KMS-11 (cell line): Measurements from ENCODE around the gene RAF1.

Source experiments
- H2AFZ ChIP-seq: fragments of 200-600 bp; sonication (generic); 2 replicates; pipeline ENCODE4 v1.6.1; 2016; ENCODE audit warnings: antibody characterized with exemption, mixed run types, low read depth
- H3K27ac ChIP-seq: fragments of 200-600 bp; sonication (generic); 2 replicates; pipeline ENCODE4 v1.6.1; 2016; ENCODE audit warnings: mild to moderate bottlenecking, mixed run types
- H3K27me3 ChIP-seq: fragments of 200-600 bp; sonication (generic); 2 replicates; pipeline ENCODE4 v1.6.1; 2017; ENCODE audit warnings: mild to moderate bottlenecking, low read depth, mixed run types, moderate library complexity; ENCODE audit not compliant: insufficient read depth
- H3K36me3 ChIP-seq: fragments of 200-600 bp; sonication (generic); 2 replicates; pipeline ENCODE4 v1.6.1; 2017; ENCODE audit warnings: mild to moderate bottlenecking, mixed run types; ENCODE audit not compliant: insufficient read depth
- H3K4me1 ChIP-seq: fragments of 200-600 bp; sonication (generic); 2 replicates; pipeline ENCODE4 v1.6.1; 2016; ENCODE audit warnings: mild to moderate bottlenecking, low read depth, mixed run types; ENCODE audit not compliant: poor library complexity, severe bottlenecking
- H3K4me2 ChIP-seq: fragments of 200-600 bp; sonication (generic); 2 replicates; pipeline ENCODE4 v1.7.0; 2016; ENCODE audit warnings: mild to moderate bottlenecking, mixed run types
- H3K4me3 ChIP-seq: fragments of 200-600 bp; sonication (generic); IDR thresholded peaks from 2 replicates; pipeline ENCODE4 v1.6.1; 2017; ENCODE audit warnings: low read depth, low read length, mixed read lengths; ENCODE audit not compliant: insufficient read depth
- H3K79me2 ChIP-seq: fragments of 200-600 bp; sonication (generic); 2 replicates; pipeline ENCODE4 v1.6.1; 2016; ENCODE audit warnings: low read depth, mixed run types; ENCODE audit not compliant: insufficient read depth
- H3K9ac ChIP-seq: fragments of 200-600 bp; sonication (generic); 2 replicates; pipeline ENCODE4 v1.6.1; 2016; ENCODE audit warnings: mild to moderate bottlenecking, mixed run types
- H4K20me1 ChIP-seq: fragments of 200-600 bp; sonication (generic); 2 replicates; pipeline ENCODE4 v1.6.1; 2016; ENCODE audit warnings: mild to moderate bottlenecking, mixed run types; ENCODE audit not compliant: insufficient read depth
- CTCF ChIP-seq: fragments of 200-600 bp; sonication (generic); conservative IDR thresholded peaks from 2 replicates; pipeline ENCODE4 v1.6.1; 2017; ENCODE audit warnings: low read depth, mild to moderate bottlenecking, antibody characterized with exemption, low read length, moderate library complexity, mixed read lengths

RAF1 gene

DNA sequence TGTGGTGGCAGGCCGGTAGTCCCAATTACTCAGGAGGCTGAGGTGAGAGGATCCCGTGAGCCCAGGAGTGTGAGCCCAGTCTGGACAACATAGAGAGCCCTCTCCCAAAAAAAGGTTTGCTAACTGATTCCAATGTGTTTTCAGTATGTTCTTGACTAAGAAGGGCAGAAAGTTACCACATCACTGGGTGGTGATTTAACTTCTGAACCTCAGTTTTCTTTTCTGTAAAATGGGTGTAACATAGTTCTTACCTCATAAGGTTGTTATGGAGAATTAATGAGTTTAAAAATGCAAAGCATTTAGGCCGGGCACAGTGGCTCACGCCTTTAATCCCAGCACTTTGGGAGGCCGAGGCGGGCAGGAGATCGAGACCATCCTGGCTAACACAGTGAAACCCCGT is 28.5 kb upstream of the RAF1 start:
- Histone ChIP-seq H3K27me3 (no peaks in the 10 kb centered on the region), H2AFZ (no peak overlapping the region), H3K4me2 (no peak overlapping the region), H3K9ac (no peak overlapping the region), H3K36me3 (no peaks in the 10 kb centered on the region), H3K4me3 (no peak overlapping the region), H3K27ac (no peak overlapping the region), H3K79me2 (no peaks in the 10 kb centered on the region), H3K4me1 (peaks cover 15% of the 10 kb centered on the region), H4K20me1 (no peaks in the 10 kb centered on the region)
- TF ChIP-seq CTCF = no peak

- no peaks in the 10 kb centered on the region for H3K36me3 ChIP-seq
- no peak overlapping the region for H3K4me3 ChIP-seq
- peaks cover 15% of the 10 kb centered on the region for H3K4me1 ChIP-seq
- no peak for TF ChIP-seq CTCF
- no peak overlapping the region for H3K27ac ChIP-seq
- 0 out of 2 replicates have a peak overlapping the region, but pooled peaks have one; percentile 39 for H3K4me2 ChIP-seq
- no peaks in the 10 kb centered on the region for H3K27me3 ChIP-seq
- no peaks in the 10 kb centered on the region for H3K79me2 ChIP-seq
- H2AFZ ChIP-seq = peak overlapping the region; percentile 22; the same call in 1 of the 2 replicates
- H3K9ac ChIP-seq = no peak overlapping the region
- no peaks in the 10 kb centered on the region for H4K20me1 ChIP-seq
Observed at GRCh38 chr3:12689997-12690711, 26.2 kb upstream of the RAF1 start.

DNA sequence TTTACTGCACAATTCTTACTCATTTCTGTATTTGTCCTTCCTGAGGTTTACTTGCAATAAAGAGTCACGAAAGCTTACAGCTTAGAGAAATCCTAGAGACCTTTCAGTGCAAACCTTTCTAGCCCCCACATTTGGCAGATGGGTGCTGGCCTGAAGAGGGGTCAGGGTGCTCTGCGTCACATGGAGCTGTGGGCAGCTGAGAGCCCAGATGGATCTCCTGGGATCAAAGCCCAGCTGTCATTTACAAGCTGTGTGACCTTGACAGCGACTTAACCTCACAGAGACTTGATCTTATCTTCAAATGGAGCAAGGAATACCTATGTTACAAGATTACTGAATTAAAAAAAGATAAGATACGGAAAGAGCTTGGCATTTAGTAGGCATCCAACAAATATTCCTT is 24.0 kb upstream of the RAF1 start:
- no peak overlapping the region for H3K27ac ChIP-seq
- H3K4me2 ChIP-seq = no peak overlapping the region
- H3K36me3 ChIP-seq = no peaks in the 10 kb centered on the region
- H2AFZ ChIP-seq = no peak overlapping the region
- H4K20me1 ChIP-seq = no peaks in the 10 kb centered on the region
- no peak overlapping the region for H3K4me3 ChIP-seq
- H3K9ac ChIP-seq = no peak overlapping the region
- no peaks in the 10 kb centered on the region for H3K79me2 ChIP-seq
- H3K27me3 ChIP-seq = no peaks in the 10 kb centered on the region
- peaks cover 12% of the 10 kb centered on the region for H3K4me1 ChIP-seq
- no peak for TF ChIP-seq CTCF

GRCh38 chr3:12686096-12686495 is 22.2 kb upstream of the RAF1 start:
- Histone ChIP-seq H3K4me1 (peaks cover 12% of the 10 kb centered on the region), H3K4me3 (no peak overlapping the region)
- TF ChIP-seq CTCF = no peak

More at GRCh38 chr3:12686096-12686495, 22.2 kb upstream of the RAF1 start:
- H3K79me2 ChIP-seq = no peaks in the 10 kb centered on the region
- no peak overlapping the region for H3K9ac ChIP-seq
- H3K4me2 ChIP-seq = no peak overlapping the region
- no peak overlapping the region for H2AFZ ChIP-seq
- no peak overlapping the region for H3K27ac ChIP-seq
- H3K27me3 ChIP-seq = no peaks in the 10 kb centered on the region
- no peaks in the 10 kb centered on the region for H4K20me1 ChIP-seq
- H3K36me3 ChIP-seq = no peaks in the 10 kb centered on the region
